ENCODE data around the gene TGFBR3L. TPM values are rescaled to one million over a fixed set of nuclear protein-coding genes. Genes with fewer than 3 reads are reported as not detected.
A peak's percentile ranks its signal among the peaks of the same experiment; 100 is the strongest.

TGFBR3L gene
- total and polyA plus RNA-seq, 2 of the 13 experiments (the other 11 are each of a cell fraction or from before 2014, with no cell fraction given), result 0.20 to 1.0 TPM

- TF ChIP-seq IKZF5 (CRISPR knock-in tag; IDR thresholded peaks at IDR 0.05) (peak; percentile 38; the same call in 1 of the 2 replicates), SKIL (CRISPR knock-in tag; IDR thresholded peaks at IDR 0.05; ENCODE audit: borderline replicate concordance) (no peak), EP300 (IDR thresholded peaks at IDR 0.05; ENCODE audit: low read depth in 2 of 2, low read length in 2 of 2) (peak in 1 of 2 experiments; percentile 37; a peak in 1 of 4 replicates), EP300 (CRISPR knock-in tag; IDR thresholded peaks at IDR 0.05; ENCODE audit: borderline replicate concordance) (no peak), ZIK1 (CRISPR knock-in tag; IDR thresholded peaks at IDR 0.05; ENCODE audit: borderline replicate concordance, low read depth) (no peak), ZNF740 (CRISPR knock-in tag; IDR thresholded peaks at IDR 0.05) (no peak), XRCC5 (optimal IDR thresholded peaks at IDR 0.05; ENCODE audit: low read length) (peak; percentile 44), SALL1 (CRISPR knock-in tag; IDR thresholded peaks at IDR 0.05) (peak; percentile 43), HOXD1 (CRISPR knock-in tag; IDR thresholded peaks at IDR 0.05) (no peak), CBX1 (IDR thresholded peaks at IDR 0.05; ENCODE audit: low read depth) (no peak), ERF (CRISPR knock-in tag; IDR thresholded peaks at IDR 0.05) (no peak), ZFP37 (CRISPR knock-in tag; IDR thresholded peaks at IDR 0.05; ENCODE audit: borderline replicate concordance) (no peak), MTA3 (CRISPR knock-in tag; IDR thresholded peaks at IDR 0.05) (no peak), ZNF589 (CRISPR knock-in tag; conservative IDR thresholded peaks at IDR 0.05) (no peak), RORA (CRISPR knock-in tag; IDR thresholded peaks at IDR 0.05) (no peak), ZBTB37 (CRISPR knock-in tag; IDR thresholded peaks at IDR 0.05) (no peak), CBX5 (CRISPR knock-in tag; IDR thresholded peaks at IDR 0.05; ENCODE audit: borderline replicate concordance) (no peak), SAFB2 (CRISPR knock-in tag; IDR thresholded peaks at IDR 0.05; ENCODE audit: borderline replicate concordance, low read depth) (0 out of 2 replicates have a peak, but pooled peaks have one; percentile 79), ZNF709 (CRISPR knock-in tag; IDR thresholded peaks at IDR 0.05) (no peak), SMARCE1 (IDR thresholded peaks at IDR 0.05; ENCODE audit: borderline replicate concordance) (no peak), ZNF280D (CRISPR knock-in tag; IDR thresholded peaks at IDR 0.05) (no peak), ZNF850 (CRISPR knock-in tag; conservative IDR thresholded peaks at IDR 0.05) (no peak)
Observed at GRCh38 chr19:7918615-7919421, 4.2 kb downstream of the TGFBR3L start (continued).

All from HepG2 (cell line).